A549 (cell line): Measurements from ENCODE around the gene SFTPD. TPM values are rescaled to one million over a fixed set of nuclear protein-coding genes. Genes with fewer than 3 reads are reported as not detected.

Experiments used
- ATAC-seq, 2 experiments: fragments of 200-7000 bp in 1 of 2; fragments of >200 bp in 1 of 2; cut with Nextera tagmentation in 1 of 2; cut with Tn5 transposase in 1 of 2; 3 replicates each; pipeline versions ENCODE4 v1.8.0 to v1.9.1; 2018 to 2020; ENCODE audit warnings: mild to moderate bottlenecking in 1 of 2, moderate library complexity in 1 of 2
- CTCF ChIA-PET: fragments of 300-600 bp; sonication (Branson Sonifier 250); formaldehyde crosslinking; extraction: SDS; loops from one replicate; lab custom pipeline; 2021; ENCODE audit warnings: antibody characterized with exemption, inconsistent platforms; lab: Yijun Ruan, JAX
- POLR2A ChIA-PET: fragments of 350-600 bp; formaldehyde crosslinking; extraction: SDS; loops from one replicate; lab custom pipeline; 2021; ENCODE audit warnings: antibody characterized with exemption, inconsistent platforms; lab: Yijun Ruan, JAX
- DNase-seq, 2 experiments: peaks; one replicate each; pipeline versions ENCODE4 v3.0.0 to v3.0.0-alpha.2; 2011 to 2016; ENCODE audit warnings: low read depth in 1 of 2, low spot score in 1 of 2
- FAIRE-seq: peaks from 2 replicates; lab custom pipeline; 2011; peaks lifted over from hg19 to GRCh38; lab: Jason Lieb, UNC
- H3K27ac ChIP-seq, 2 experiments: fragments of >200 bp; sonication (Bioruptor Twin); formaldehyde crosslinking; 3 replicates each; pipeline ENCODE4 v1.5.1; 2016 to 2017
- H3K4me1 ChIP-seq: fragments of >200 bp; sonication (Bioruptor Twin); formaldehyde crosslinking; 3 replicates; pipeline ENCODE4 v1.6.1; 2016
- H3K4me2 ChIP-seq: fragments of >200 bp; sonication (Bioruptor Twin); formaldehyde crosslinking; 3 replicates; pipeline ENCODE4 v1.6.1; 2016
- H3K4me3 ChIP-seq: fragments of >200 bp; sonication (Bioruptor Twin); formaldehyde crosslinking; 3 replicates; pipeline ENCODE4 v1.5.1; 2016
- H3K9me3 ChIP-seq: fragments of >200 bp; sonication (Bioruptor Twin); formaldehyde crosslinking; 3 replicates; pipeline ENCODE4 v1.6.1; 2016
- ATOH8 ChIP-seq: fragments of 250-450 bp; sonication (Bioruptor Pico); IDR thresholded peaks from 2 replicates; pipeline ENCODE4 v1.5.0; 2020; ENCODE audit warnings: low read depth, mild to moderate bottlenecking, moderate library complexity
- BCL3 ChIP-seq: fragments of >200 bp; sonication (Bioruptor Twin); formaldehyde crosslinking; IDR thresholded peaks from 3 replicates; pipeline ENCODE4 v1.6.1; 2016
- BHLHE40 ChIP-seq: IDR thresholded peaks from 2 replicates; pipeline ENCODE4 v1.6.1; 2012; ENCODE audit warnings: low read depth, low read length, inconsistent platforms
- CBX2 ChIP-seq: fragments of 200-600 bp; sonication (generic); IDR thresholded peaks from 2 replicates; pipeline ENCODE4 v1.6.1; 2016; ENCODE audit warnings: low read depth, mild to moderate bottlenecking, borderline replicate concordance
- CBX8 ChIP-seq: fragments of 200-600 bp; sonication (generic); IDR thresholded peaks from 2 replicates; pipeline ENCODE4 v1.6.1; 2016
- E2F6 ChIP-seq: IDR thresholded peaks from 2 replicates; pipeline ENCODE4 v1.6.1; 2012; ENCODE audit warnings: low read depth, borderline replicate concordance
- EHF ChIP-seq: fragments of 250-450 bp; sonication (Bioruptor Pico); IDR thresholded peaks from 2 replicates; pipeline ENCODE4 v1.5.0; 2020; ENCODE audit warnings: mild to moderate bottlenecking
- EHMT2 ChIP-seq: fragments of 200-600 bp; sonication (generic); IDR thresholded peaks from 2 replicates; pipeline ENCODE4 v1.6.1; 2016; ENCODE audit warnings: antibody characterized with exemption, low read depth, mild to moderate bottlenecking, moderate library complexity
- EP300 ChIP-seq, 2 experiments: fragments of >200 bp; sonication (Bioruptor Twin); formaldehyde crosslinking; IDR thresholded peaks; 2 replicates in 1 of 2; 3 replicates in 1 of 2; pipeline ENCODE4 v1.6.1; 2016 to 2017
- ESRRA ChIP-seq: fragments of 150-350 bp; IDR thresholded peaks from 2 replicates; pipeline ENCODE4 v1.6.1; 2014; ENCODE audit warnings: mild to moderate bottlenecking, low read length, borderline replicate concordance
- FOSB ChIP-seq: fragments of 250-450 bp; sonication (Bioruptor Pico); IDR thresholded peaks from 2 replicates; pipeline ENCODE4 v1.5.0; 2020; ENCODE audit warnings: mild to moderate bottlenecking, moderate library complexity
- FOSL2 ChIP-seq, 2 experiments: fragments of 450-650 bp in 1 of 2; fragments of >200 bp in 1 of 2; sonication (Bioruptor Twin) in 1 of 2; formaldehyde crosslinking; IDR thresholded peaks; 2 replicates each; pipeline versions ENCODE4 v1.5.0 to v1.6.1; 2016 to 2020; ENCODE audit warnings: mild to moderate bottlenecking in 1 of 2, moderate library complexity in 1 of 2
- HES2 ChIP-seq: fragments of >200 bp; sonication (Bioruptor Twin); formaldehyde crosslinking; IDR thresholded peaks from 2 replicates; pipeline ENCODE4 v1.6.1; 2016
- HEYL ChIP-seq: fragments of 250-450 bp; sonication (Bioruptor Pico); IDR thresholded peaks from 2 replicates; pipeline ENCODE4 v1.8.0; 2021; ENCODE audit warnings: mild to moderate bottlenecking, moderate library complexity
- HOXB13 ChIP-seq: fragments of 250-450 bp; sonication (Bioruptor Pico); IDR thresholded peaks from 2 replicates; pipeline ENCODE4 v1.5.0; 2020; ENCODE audit warnings: low read depth, mild to moderate bottlenecking, moderate library complexity
- HOXB5 ChIP-seq: fragments of 250-450 bp; sonication (Bioruptor Pico); IDR thresholded peaks from 2 replicates; pipeline ENCODE4 v1.5.0; 2020; ENCODE audit warnings: mild to moderate bottlenecking, moderate library complexity
- JUNB ChIP-seq: fragments of >200 bp; sonication (Bioruptor Twin); formaldehyde crosslinking; IDR thresholded peaks from 2 replicates; pipeline ENCODE4 v1.6.1; 2016
- KDM1A ChIP-seq: fragments of 200-600 bp; sonication (generic); IDR thresholded peaks from 2 replicates; pipeline ENCODE4 v1.6.1; 2016; ENCODE audit warnings: low read depth, mild to moderate bottlenecking
- MAFK ChIP-seq: fragments of 450-650 bp; IDR thresholded peaks from 2 replicates; pipeline ENCODE4 v1.6.1; 2014; ENCODE audit not compliant: partially characterized antibody
- MAX ChIP-seq: IDR thresholded peaks from 2 replicates; pipeline ENCODE4 v1.6.1; 2012
- NR3C1 ChIP-seq: fragments of >200 bp; sonication (Bioruptor Twin); formaldehyde crosslinking; IDR thresholded peaks from 3 replicates; pipeline ENCODE4 v1.6.1; 2017
- PBX3 ChIP-seq: IDR thresholded peaks from 2 replicates; pipeline ENCODE4 v1.6.1; 2012
- RAD21 ChIP-seq, 2 experiments: fragments of >200 bp in 1 of 2; sonication (Bioruptor Twin) in 1 of 2; formaldehyde crosslinking in 1 of 2; IDR thresholded peaks in 1 of 2; conservative IDR thresholded peaks in 1 of 2; 2 replicates in 1 of 2; 3 replicates in 1 of 2; pipeline ENCODE4 v1.6.1; 2012 to 2018; ENCODE audit warnings: inconsistent platforms in 1 of 2
- SMC3 ChIP-seq: fragments of >200 bp; sonication (Bioruptor Twin); formaldehyde crosslinking; IDR thresholded peaks from 3 replicates; pipeline ENCODE4 v1.6.1; 2018; ENCODE audit warnings: inconsistent platforms
- SREBF2 ChIP-seq: fragments of 450-650 bp; IDR thresholded peaks from 2 replicates; pipeline ENCODE4 v1.6.1; 2014; ENCODE audit warnings: mild to moderate bottlenecking, moderate library complexity
- TP53 ChIP-seq: fragments of 250-450 bp; sonication (Bioruptor Pico); IDR thresholded peaks from 2 replicates; pipeline ENCODE4 v1.5.0; 2021; ENCODE audit warnings: mild to moderate bottlenecking, moderate library complexity
- WGBS: methylation state at CpG from one replicate; pipeline ENCODE4 v1.1.6; 2017; ENCODE audit errors: missing lambda C conversion rate; 5-methylcytosine and 5-hydroxymethylcytosine counted together
- polyA plus RNA-seq, 4 experiments: library from polyadenylated mRNA; depleted of rRNA in 3 of 4; stranded (reverse); fragments of >200 nt; fragmentation: RNase III in 1 of 4; extraction: RNeasy Plus Mini Kit Qiagen cat#74134 plus additional on column Dnase treatment in 1 of 4; gene quantifications; 2 replicates in 3 of 4; 3 replicates in 1 of 4; pipeline ENCODE4 v1.2.3, GENCODE V29; 2011 to 2017

SFTPD gene
- polyA plus RNA-seq, 2 of the 4 experiments (the other 2 are of a cell fraction), result 0.17 to 0.19 TPM

- Histone ChIP-seq H3K9me3 (no peaks in the 10 kb centered on the region), H3K4me2 (no peak overlapping the region)
- TF ChIP-seq PBX3 (no peak), EHMT2 (no peak), MAFK (no peak), HES2 (no peak), BHLHE40 (no peak), KDM1A (no peak), ATOH8 (no peak), EHF (CRISPR knock-in tag) (no peak), RAD21 (conservative IDR thresholded peaks at IDR 0.05 in 1 of 2, IDR thresholded peaks at IDR 0.05 in 1 of 2) (no peak), HEYL (CRISPR knock-in tag) (no peak)
- TF ChIP-seq, all 56 proteins: peak for 0
- POLR2A ChIA-PET, result no interaction called here
- CTCF ChIA-PET, result interaction anchor here (1.7 kb wide), 1 partner anchor 12 kb away, joined by 10 read pairs; no protein-coding TSS in a partner anchor
- Histone ChIP-seq H3K27ac (no peak overlapping the region), H3K4me3 (no peak overlapping the region), H3K4me1 (no peaks in the 10 kb centered on the region)
- ATAC-seq, result no peak
- no peak for FAIRE-seq
- no peak for DNase-seq
- WGBS, result 52% methylated on average over 7 of the region's 8 CpGs
Observed at GRCh38 chr10:79942261-79943185, 6.4 kb downstream of the SFTPD start.

GRCh38 chr10:79941585-79942210 is 7.2 kb downstream of the SFTPD start:
- Histone ChIP-seq H3K27ac (no peak overlapping the region), H3K4me1 (no peaks in the 10 kb centered on the region), H3K4me2 (no peak overlapping the region), H3K9me3 (no peaks in the 10 kb centered on the region), H3K4me3 (no peak overlapping the region)
- ATAC-seq (no peak), DNase-seq (no peak), FAIRE-seq (no peak)
- 32% methylated on average over 10 of the region's 11 CpGs for WGBS
- POLR2A ChIA-PET, result no interaction called here
- TF ChIP-seq E2F6 (no peak), JUNB (no peak), KDM1A (no peak), SREBF2 (no peak), MAX (no peak), BHLHE40 (no peak), EP300 (IDR thresholded peaks at IDR 0.05) (no peak), NR3C1 (no peak), CBX8 (no peak), SMC3 (no peak), EHF (CRISPR knock-in tag) (no peak), FOSL2 (IDR thresholded peaks at IDR 0.05) (no peak), FOSL2 (CRISPR knock-in tag; IDR thresholded peaks at IDR 0.05) (no peak), HOXB13 (CRISPR knock-in tag) (no peak), BCL3 (no peak), HOXB5 (CRISPR knock-in tag) (no peak), TP53 (CRISPR knock-in tag) (no peak), ESRRA (no peak), FOSB (CRISPR knock-in tag) (no peak), CBX2 (no peak)
- CTCF ChIA-PET, result interaction anchor here (1.7 kb wide), 1 partner anchor 11 kb away, joined by 10 read pairs; no protein-coding TSS in a partner anchor
